Mucosa of descending colon (tissue), 3 donors: Measurements from ENCODE around the gene SAAL1. TPM values are rescaled to one million over a fixed set of nuclear protein-coding genes. Genes with fewer than 3 reads are reported as not detected.

ENCODE experiments used
- ATAC-seq: fragments of 200-7000 bp; cut with Tn5 transposase; one replicate; pipeline ENCODE4 v1.9.1; 2020; ENCODE audit warnings: mild to moderate bottlenecking, moderate library complexity
- DNase-seq, 3 donors: peaks; one replicate each; pipeline ENCODE4 v3.0.0-alpha.2; 2020
- H3K36me3 ChIP-seq: fragments of 200-600 bp; one replicate; pipeline ENCODE4 v1.8.0; 2021; ENCODE audit warnings: low read depth, mild to moderate bottlenecking
- H3K4me1 ChIP-seq: fragments of 200-600 bp; one replicate; pipeline ENCODE4 v1.8.0; 2021; ENCODE audit warnings: low read depth, mild to moderate bottlenecking
- H3K4me3 ChIP-seq: fragments of 200-600 bp; one replicate; pipeline ENCODE4 v1.8.0; 2021; ENCODE audit warnings: mild to moderate bottlenecking
- H3K9me3 ChIP-seq: fragments of 200-600 bp; one replicate; pipeline ENCODE4 v1.8.0; 2021; ENCODE audit warnings: mild to moderate bottlenecking
- intact Hi-C, 2 donors: fragments of 100-400 bp; cut with DNase I in 1 of 2; cut with micrococcal nuclease in 1 of 2; formaldehyde crosslinking; loops; one replicate each; pipeline versions ENCODE4 v1.11.0 to v1.11.1; 2022; cut with DNase I, micrococcal nuclease
- total RNA-seq, 3 donors: library from RNA; stranded (reverse); fragmentation: NEBNext Ultra II Directional in 2 of 3; extraction: Animal tissue kit (Norgen Biotek cat#: 25700) in 2 of 3; gene quantifications; one replicate each; pipeline versions ENCODE4 v1.2.1 to v1.2.4, GENCODE V29; 2021 to 2023
- TF ChIP-seq, protein P1 (sequence below): fragments of 200-600 bp; IDR thresholded peaks from one replicate; pipeline ENCODE4 v1.8.0; 2022; ENCODE audit warnings: antibody characterized with exemption, mild to moderate bottlenecking
- donor health status: DM: no; HTN: no; CAD: no; lungs with moderate emphysema.
- donor health status: DM: no; HTN: no; CAD: no.
- donor health status: DM: no; HTN: yes; CAD: no.

The SAAL1 gene
- total RNA-seq, 3 donors from 2014 or later = 11.3 to 13.4 (median 11.6) TPM

GRCh38 chr11:18100926-18101656 is 4.8 kb downstream of the SAAL1 start:
- DNase-seq (no peak), ATAC-seq (no peak)
- Histone ChIP-seq H3K4me1 (peaks cover 11% of the 10 kb centered on the region), H3K9me3 (no peaks in the 10 kb centered on the region), H3K4me3 (no peak overlapping the region), H3K36me3 (no peaks in the 10 kb centered on the region)
- intact Hi-C loops = no loop called here
- TF ChIP-seq, protein P1, sequence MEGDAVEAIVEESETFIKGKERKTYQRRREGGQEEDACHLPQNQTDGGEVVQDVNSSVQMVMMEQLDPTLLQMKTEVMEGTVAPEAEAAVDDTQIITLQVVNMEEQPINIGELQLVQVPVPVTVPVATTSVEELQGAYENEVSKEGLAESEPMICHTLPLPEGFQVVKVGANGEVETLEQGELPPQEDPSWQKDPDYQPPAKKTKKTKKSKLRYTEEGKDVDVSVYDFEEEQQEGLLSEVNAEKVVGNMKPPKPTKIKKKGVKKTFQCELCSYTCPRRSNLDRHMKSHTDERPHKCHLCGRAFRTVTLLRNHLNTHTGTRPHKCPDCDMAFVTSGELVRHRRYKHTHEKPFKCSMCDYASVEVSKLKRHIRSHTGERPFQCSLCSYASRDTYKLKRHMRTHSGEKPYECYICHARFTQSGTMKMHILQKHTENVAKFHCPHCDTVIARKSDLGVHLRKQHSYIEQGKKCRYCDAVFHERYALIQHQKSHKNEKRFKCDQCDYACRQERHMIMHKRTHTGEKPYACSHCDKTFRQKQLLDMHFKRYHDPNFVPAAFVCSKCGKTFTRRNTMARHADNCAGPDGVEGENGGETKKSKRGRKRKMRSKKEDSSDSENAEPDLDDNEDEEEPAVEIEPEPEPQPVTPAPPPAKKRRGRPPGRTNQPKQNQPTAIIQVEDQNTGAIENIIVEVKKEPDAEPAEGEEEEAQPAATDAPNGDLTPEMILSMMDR = no peak

- H3K4me1 ChIP-seq = peaks cover 5% of the 10 kb centered on the region
- H3K9me3 ChIP-seq = no peaks in the 10 kb centered on the region
- ATAC-seq = peak; percentile 97
- TF ChIP-seq, protein P1 = no peak
- no peak overlapping the region for H3K4me3 ChIP-seq
- no peak for DNase-seq
- intact Hi-C loops = no loop called here
- H3K36me3 ChIP-seq = no peaks in the 10 kb centered on the region
Measured at GRCh38 chr11:18093959-18094358, 11.9 kb downstream of the SAAL1 start.

- TF ChIP-seq, protein P1 = no peak
- peaks cover 5% of the 10 kb centered on the region for H3K36me3 ChIP-seq
- DNase-seq (no peak), ATAC-seq (no peak)
- intact Hi-C loops = no loop called here
- H3K4me3 ChIP-seq = no peak overlapping the region
- peaks cover 5% of the 10 kb centered on the region for H3K4me1 ChIP-seq
- no peaks in the 10 kb centered on the region for H3K9me3 ChIP-seq
Measured at GRCh38 chr11:18091731-18092130, 14.2 kb downstream of the SAAL1 start.

- Histone ChIP-seq H3K4me1 (peaks cover 5% of the 10 kb centered on the region), H3K36me3 (peaks cover 5% of the 10 kb centered on the region), H3K4me3 (no peak overlapping the region), H3K9me3 (no peaks in the 10 kb centered on the region)
- TF ChIP-seq, protein P1 = no peak
- no peak for DNase-seq
- no peak for ATAC-seq
- intact Hi-C loops = no loop called here
Measured at GRCh38 chr11:18088966-18089365, 16.9 kb downstream of the SAAL1 start.

- no peak for DNase-seq
- intact Hi-C loops = no loop called here
- peaks cover 5% of the 10 kb centered on the region for H3K36me3 ChIP-seq
Measured at GRCh38 chr11:18088366-18088765, 17.5 kb downstream of the SAAL1 start.

More at GRCh38 chr11:18088366-18088765, 17.5 kb downstream of the SAAL1 start:
- ATAC-seq = no peak
- Histone ChIP-seq H3K4me1 (peaks cover under 1% of the 10 kb centered on the region), H3K4me3 (no peak overlapping the region), H3K9me3 (no peaks in the 10 kb centered on the region)
- TF ChIP-seq, protein P1 = no peak
